Stimulated activated CD4-positive, alpha-beta T cell treated with anti-CD3 and anti-CD28 coated beads, Interleukin-15, amount 100 ng/mL, for 24 hours (primary cell): ENCODE data around the gene CUL9.

Source experiments
- DNase-seq: peaks from one replicate; pipeline ENCODE4 v3.0.0-alpha.2; 2020

The CUL9 gene

GRCh38 chr6:43258807-43259686 is 77.1 kb downstream of the CUL9 start:
- no peak for DNase-seq

GRCh38 chr6:43260791-43261190 is 78.8 kb downstream of the CUL9 start:
- DNase-seq, result no peak

GRCh38 chr6:43261198-43261597 is 79.2 kb downstream of the CUL9 start:
- DNase-seq, result no peak

GRCh38 chr6:43262000-43262779 is 80.2 kb downstream of the CUL9 start:
- no peak for DNase-seq

- no peak for DNase-seq
Observed at GRCh38 chr6:43262780-43263313, 80.9 kb downstream of the CUL9 start.

GRCh38 chr6:43263314-43264178 is 81.5 kb downstream of the CUL9 start:
- peak; percentile 84 for DNase-seq

- DNase-seq, result no peak
Observed at GRCh38 chr6:43264599-43265145, 82.7 kb downstream of the CUL9 start.

- no peak for DNase-seq
Observed at GRCh38 chr6:43265564-43265963, 83.6 kb downstream of the CUL9 start.

GRCh38 chr6:43267619-43268354 is 85.8 kb downstream of the CUL9 start:
- no peak for DNase-seq

- no peak for DNase-seq
Observed at GRCh38 chr6:43268355-43268700, 86.3 kb downstream of the CUL9 start.

GRCh38 chr6:43268782-43269272 is 86.8 kb downstream of the CUL9 start:
- no peak for DNase-seq

GRCh38 chr6:43269273-43270007 is 87.4 kb downstream of the CUL9 start:
- peak; percentile 66 for DNase-seq

GRCh38 chr6:43271103-43271815 is 89.3 kb downstream of the CUL9 start:
- DNase-seq, result no peak

- DNase-seq, result no peak
Observed at GRCh38 chr6:43271944-43272343, 89.9 kb downstream of the CUL9 start.

GRCh38 chr6:43273707-43274106 is 91.7 kb downstream of the CUL9 start:
- no peak for DNase-seq
